Measurements from ENCODE around the gene AHI1. TPM values are rescaled to one million over a fixed set of nuclear protein-coding genes. Genes with fewer than 3 reads are reported as not detected.

Gene AHI1
- total and polyA plus RNA-seq, 8 donors, result 10.6 to 24.8 (median 16.5) TPM

GRCh38 chr6:135257631-135258405, 239.7 kb downstream of the AHI1 start:
- H3K36me3 ChIP-seq, result no peaks in the 10 kb centered on the region
- intact Hi-C loops (cut with DNase I), result no loop called here
- H3K9me3 ChIP-seq, result no peaks in the 10 kb centered on the region
- WGBS, 2 donors, result 74 to 80% methylated on average over 2 of the region's 2 CpGs
- no peak for FAIRE-seq
- DNase-seq, result no peak
- no peaks in the 10 kb centered on the region for H3K27me3 ChIP-seq
- no peak for TF ChIP-seq CTCF (IDR thresholded peaks at IDR 0.05)
- H3K4me3 ChIP-seq, result no peak overlapping the region
- H3K4me1 ChIP-seq, result no peaks in the 10 kb centered on the region
- no peak for ATAC-seq
- no peak overlapping the region for H3K27ac ChIP-seq

DNA sequence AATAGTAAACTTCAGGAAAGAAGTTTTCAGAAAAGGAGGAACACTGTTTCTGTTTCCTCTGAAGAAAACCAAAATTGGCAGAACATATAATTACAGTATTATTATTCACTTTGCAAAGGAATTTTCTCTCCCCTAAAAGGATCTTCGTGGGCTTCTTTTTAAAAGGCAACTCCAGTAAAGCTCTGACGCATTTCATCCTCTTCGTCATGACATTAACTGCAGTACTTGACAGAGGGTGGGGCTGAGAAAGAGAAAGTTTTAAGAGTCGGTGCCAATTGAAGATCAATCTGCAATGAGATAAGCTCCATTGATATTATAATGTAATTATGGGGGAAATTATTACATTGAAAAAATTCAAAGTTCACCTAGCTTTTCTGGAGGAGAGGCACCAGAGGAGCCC, 240.7 kb downstream of the AHI1 start:
- ATAC-seq (no peak), DNase-seq (no peak), FAIRE-seq (no peak)
- H3K27me3 ChIP-seq, result no peaks in the 10 kb centered on the region
- no peak for TF ChIP-seq CTCF (IDR thresholded peaks at IDR 0.05)
- H3K36me3 ChIP-seq, result no peaks in the 10 kb centered on the region
- no peak overlapping the region for H3K4me3 ChIP-seq
- intact Hi-C loops (cut with DNase I), result no loop called here
- H3K4me1 ChIP-seq, result no peaks in the 10 kb centered on the region
- whole genome bisulfite sequencing, 2 donors, result 73 to 75% methylated on average over 4 of the region's 4 CpGs
- no peaks in the 10 kb centered on the region for H3K9me3 ChIP-seq
- H3K27ac ChIP-seq, result no peak overlapping the region

DNA sequence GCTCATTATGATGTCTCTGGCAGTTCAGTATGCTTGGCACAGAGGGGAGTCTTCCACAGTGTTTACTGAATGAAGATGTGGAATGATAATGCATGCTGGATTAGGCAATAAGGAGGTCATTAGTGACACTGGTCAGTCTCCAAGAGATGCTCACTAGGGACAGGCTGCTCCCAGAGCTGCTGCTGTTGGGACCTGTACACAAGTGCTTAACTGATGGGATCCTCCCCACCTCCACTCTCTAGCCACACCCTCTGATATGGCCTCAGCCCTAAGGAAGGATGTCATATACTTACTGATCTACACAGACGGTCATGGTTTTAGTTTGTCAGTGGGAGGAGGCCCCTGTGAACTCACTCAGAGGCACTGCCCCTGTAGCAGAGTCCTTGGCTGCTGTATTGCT, 243.1 kb downstream of the AHI1 start:
- DNase-seq (no peak), FAIRE-seq (no peak), ATAC-seq (no peak)
- H3K4me1 ChIP-seq, result no peaks in the 10 kb centered on the region
- H3K36me3 ChIP-seq, result no peaks in the 10 kb centered on the region
- intact Hi-C loops (cut with DNase I), result no loop called here
- WGBS, 2 donors, result 68 to 80% methylated on average over 1 of the region's 1 CpG
- H3K9me3 ChIP-seq, result no peaks in the 10 kb centered on the region
- H3K27ac ChIP-seq, result no peak overlapping the region
- no peak overlapping the region for H3K4me3 ChIP-seq
- TF ChIP-seq CTCF (IDR thresholded peaks at IDR 0.05), result no peak
- H3K27me3 ChIP-seq, result no peaks in the 10 kb centered on the region

DNA sequence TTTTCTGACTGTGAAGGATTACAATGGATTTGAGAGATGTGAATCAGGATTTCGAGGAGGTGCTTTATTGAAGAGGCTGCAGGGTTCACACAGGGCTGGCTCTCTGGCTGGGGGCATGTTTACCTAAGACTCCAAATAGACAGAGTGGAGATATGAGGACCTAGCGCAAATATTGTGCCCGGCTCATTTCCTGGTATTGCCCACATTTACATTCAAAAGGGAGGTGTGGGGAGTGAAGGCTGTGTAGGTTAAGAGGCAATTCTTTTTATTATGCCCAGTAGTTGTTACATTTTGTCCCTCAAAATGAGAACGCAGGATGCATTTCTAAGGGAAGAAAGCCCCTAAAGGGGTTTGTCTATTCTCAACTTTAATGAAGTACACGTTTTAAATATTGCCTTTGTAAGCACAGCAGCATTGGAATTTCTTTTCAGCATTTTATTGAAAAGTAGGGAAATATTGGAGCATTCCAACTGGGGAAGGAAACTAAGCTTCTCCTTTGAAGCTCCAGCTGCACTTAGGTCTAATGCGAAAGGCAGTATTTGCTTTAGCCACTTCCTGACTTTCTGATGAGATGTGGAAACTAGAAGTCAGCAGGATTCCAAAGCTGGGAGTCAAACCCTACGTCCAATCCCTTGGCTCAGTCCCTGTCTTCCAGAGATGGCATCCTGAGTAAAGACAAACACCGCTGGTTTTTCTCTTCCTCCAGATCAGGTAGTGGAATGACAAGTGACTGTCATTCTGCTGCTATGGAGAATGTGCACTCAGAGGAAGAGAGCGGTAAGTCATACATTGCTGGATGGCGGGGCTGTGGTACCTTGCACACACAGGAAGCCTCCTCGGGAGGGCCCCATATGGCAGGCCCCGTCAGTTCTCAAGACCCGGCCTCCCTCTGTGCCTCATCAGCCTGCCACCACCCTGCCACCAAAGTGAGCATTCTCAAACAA, 245.8 kb downstream of the AHI1 start:
- no peak for FAIRE-seq
- no peaks in the 10 kb centered on the region for H3K9me3 ChIP-seq
- ATAC-seq, result peak; percentile 53 to 98 (median 87)
- TF ChIP-seq CTCF (IDR thresholded peaks at IDR 0.05), result no peak
- H3K27me3 ChIP-seq, result no peaks in the 10 kb centered on the region
- peak in 2 of 6 donors; percentile 18 to 41 for DNase-seq
- intact Hi-C loops (cut with DNase I), result no loop called here
- H3K4me3 ChIP-seq, result no peak overlapping the region
- no peaks in the 10 kb centered on the region for H3K4me1 ChIP-seq
- H3K27ac ChIP-seq, result no peak overlapping the region
- H3K36me3 ChIP-seq, result no peaks in the 10 kb centered on the region
- WGBS, 2 donors, result 57% methylated on average over 13 of the region's 13 CpGs
